Astrocyte of the cerebellum (primary cell): ENCODE data around the gene ZNF830.

Experiments
- DNase-seq: peaks from one replicate; pipeline ENCODE4 v3.0.0-alpha.2; 2011; ENCODE audit warnings: low read depth
- H3K4me3 ChIP-seq: 2 replicates; pipeline ENCODE4 v1.5.1; 2011; ENCODE audit warnings: mild to moderate bottlenecking, low read depth, low read length, moderate library complexity
- in situ Hi-C: cut with HindIII; loops from 2 replicates; pipeline ENCODE4 v1.10.0; 2017; ENCODE audit warnings: low sequenced_read_pairs
- TF ChIP-seq, protein P1 (sequence below): IDR thresholded peaks from 2 replicates; pipeline ENCODE4 v1.5.1; 2012; ENCODE audit warnings: low read length, low read depth, moderate library complexity, mild to moderate bottlenecking; ENCODE audit errors: missing control alignments

ZNF830 gene

DNA sequence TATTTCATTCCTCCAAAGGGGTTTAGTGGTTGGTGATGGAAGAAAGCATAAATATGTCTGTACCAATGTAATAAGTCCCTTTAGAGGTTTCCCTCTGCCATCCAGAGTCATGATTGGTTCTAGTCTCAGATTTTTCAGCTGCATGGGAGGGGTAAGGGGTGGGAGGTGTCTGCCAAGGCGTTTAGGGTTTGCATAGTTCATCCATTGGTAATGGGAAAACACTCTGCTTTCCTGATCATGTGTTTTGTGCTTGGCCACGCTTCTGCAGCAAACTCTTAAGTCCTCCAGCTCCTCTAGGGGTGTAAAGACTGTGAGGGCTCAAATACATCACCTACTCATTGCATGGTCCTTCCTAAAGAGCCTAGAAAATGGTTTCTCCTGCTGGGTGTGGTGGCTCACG is 48.8 kb downstream of the ZNF830 start:
- in situ Hi-C loops, result loop anchor here (5.0 kb wide), 1 partner anchor 42 kb away; no protein-coding TSS in a partner anchor
- no peak overlapping the region for H3K4me3 ChIP-seq

DNA sequence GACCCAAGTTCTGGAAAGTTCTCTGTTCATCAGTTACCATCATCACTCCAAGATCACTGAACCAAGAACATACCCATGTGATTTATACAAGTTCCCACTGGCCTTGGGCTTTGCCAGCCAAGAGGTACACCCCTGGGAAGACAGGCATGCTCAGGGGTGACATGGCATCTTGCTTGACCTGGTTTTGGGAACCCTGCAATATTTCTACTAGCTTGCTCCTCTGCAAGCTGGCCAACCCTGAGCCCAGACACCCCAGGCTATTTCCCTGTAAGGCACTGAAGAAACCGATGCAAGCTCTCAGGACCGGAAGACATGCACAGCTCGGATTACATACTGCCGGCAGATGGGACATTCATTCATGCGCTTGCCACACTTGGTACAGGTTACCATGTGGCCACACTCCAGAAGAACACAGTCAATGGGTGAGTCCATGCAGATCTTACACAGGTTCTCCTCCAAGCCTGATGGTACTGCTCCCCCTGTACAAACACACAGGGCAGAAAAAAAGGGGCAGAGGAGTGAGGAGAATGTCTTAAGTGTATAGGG is 50.4 kb downstream of the ZNF830 start:
- in situ Hi-C loops, result loop anchor here (5.0 kb wide), 1 partner anchor 41 kb away; no protein-coding TSS in a partner anchor
- no peak overlapping the region for H3K4me3 ChIP-seq
- TF ChIP-seq, protein P1, sequence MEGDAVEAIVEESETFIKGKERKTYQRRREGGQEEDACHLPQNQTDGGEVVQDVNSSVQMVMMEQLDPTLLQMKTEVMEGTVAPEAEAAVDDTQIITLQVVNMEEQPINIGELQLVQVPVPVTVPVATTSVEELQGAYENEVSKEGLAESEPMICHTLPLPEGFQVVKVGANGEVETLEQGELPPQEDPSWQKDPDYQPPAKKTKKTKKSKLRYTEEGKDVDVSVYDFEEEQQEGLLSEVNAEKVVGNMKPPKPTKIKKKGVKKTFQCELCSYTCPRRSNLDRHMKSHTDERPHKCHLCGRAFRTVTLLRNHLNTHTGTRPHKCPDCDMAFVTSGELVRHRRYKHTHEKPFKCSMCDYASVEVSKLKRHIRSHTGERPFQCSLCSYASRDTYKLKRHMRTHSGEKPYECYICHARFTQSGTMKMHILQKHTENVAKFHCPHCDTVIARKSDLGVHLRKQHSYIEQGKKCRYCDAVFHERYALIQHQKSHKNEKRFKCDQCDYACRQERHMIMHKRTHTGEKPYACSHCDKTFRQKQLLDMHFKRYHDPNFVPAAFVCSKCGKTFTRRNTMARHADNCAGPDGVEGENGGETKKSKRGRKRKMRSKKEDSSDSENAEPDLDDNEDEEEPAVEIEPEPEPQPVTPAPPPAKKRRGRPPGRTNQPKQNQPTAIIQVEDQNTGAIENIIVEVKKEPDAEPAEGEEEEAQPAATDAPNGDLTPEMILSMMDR, result no peak
- no peak for DNase-seq

More for the DNA sequence above, 48.8 kb downstream of the ZNF830 start:
- TF ChIP-seq, protein P1, result no peak
- no peak for DNase-seq
